Activated CD4-positive, alpha-beta T cell treated with anti-CD3 and anti-CD28 coated beads for 24 hours (primary cell): ENCODE data around the gene XRCC5.

Experiments used
- DNase-seq, 2 donors: peaks; one replicate each; pipeline ENCODE4 v3.0.0-alpha.2; 2020; ENCODE audit warnings: low read depth in 2 of 2

XRCC5 gene

GRCh38 chr2:216231867-216232266 lies 122.7 kb downstream of the XRCC5 start:
- DNase-seq, result no peak

- DNase-seq, result no peak
Observed at GRCh38 chr2:216232721-216233120, 123.6 kb downstream of the XRCC5 start.

GRCh38 chr2:216233281-216233995 lies 124.3 kb downstream of the XRCC5 start:
- no peak for DNase-seq

GRCh38 chr2:216234106-216234505 lies 125.0 kb downstream of the XRCC5 start:
- DNase-seq, result no peak

- no peak for DNase-seq
Observed at GRCh38 chr2:216235462-216235861, 126.3 kb downstream of the XRCC5 start.

GRCh38 chr2:216235896-216236295 lies 126.7 kb downstream of the XRCC5 start:
- no peak for DNase-seq

- DNase-seq, result no peak
Observed at GRCh38 chr2:216236486-216236885, 127.3 kb downstream of the XRCC5 start.

- DNase-seq, result no peak
Observed at GRCh38 chr2:216242365-216242764, 133.2 kb downstream of the XRCC5 start.

- no peak for DNase-seq
Observed at GRCh38 chr2:216243026-216243425, 133.9 kb downstream of the XRCC5 start.

GRCh38 chr2:216245391-216245975 lies 136.3 kb downstream of the XRCC5 start:
- no peak for DNase-seq

- no peak for DNase-seq
Observed at GRCh38 chr2:216246766-216247165, 137.6 kb downstream of the XRCC5 start.
